Spleen (tissue), 7 donors: ENCODE results near the gene TMEM52B.

Experiments
- CTCF ChIP-seq, 11 experiments: fragments of 200-600 bp in 7 of 11; fragments of 450-650 bp in 4 of 11; sonication (generic) in 4 of 11; IDR thresholded peaks in 8 of 11; conservative IDR thresholded peaks in 3 of 11; 1 replicate in 7 of 11; 2 replicates in 4 of 11; pipeline versions ENCODE4 v1.4.0 to v1.8.0; 2016 to 2021; ENCODE audit warnings: antibody characterized with exemption in 11 of 11, inconsistent platforms in 4 of 11, mild to moderate bottlenecking in 1 of 11
- POLR2A ChIP-seq, 3 donors: fragments of 450-650 bp; IDR thresholded peaks; one replicate each; pipeline ENCODE4 v1.5.1; 2017; ENCODE audit warnings: antibody characterized with exemption in 3 of 3, mild to moderate bottlenecking in 1 of 3
- donor health status: DM: no; HTN: no; CAD: no; lungs with moderate emphysema.
- donor health status: DM: no; HTN: no; CAD: no.
- donor health status: DM: no; HTN: no; CAD: no.

GRCh38 chr12:10214895-10215267, 36.0 kb downstream of the TMEM52B start:
- TF ChIP-seq CTCF (IDR thresholded peaks at IDR 0.05 in 8 of 11, conservative IDR thresholded peaks at IDR 0.05 in 3 of 11) (no peak), POLR2A (IDR thresholded peaks at IDR 0.05) (no peak)
